HG03025 (cell line): ENCODE data around the gene HCK.
A peak's percentile ranks its signal among the peaks of the same experiment; 100 is the strongest.
"Not testable (repeated sequence)": the region's sequence is repeated elsewhere in the genome, so short reads cannot be mapped to it uniquely, and the experiment has no call there.

ENCODE experiments used
- ATAC-seq: cut with Tn5 transposase; IDR thresholded peaks from one replicate; pipeline ENCODE4 v1.9.1; 2021; ENCODE audit warnings: mild to moderate bottlenecking, moderate library complexity; ENCODE audit not compliant: unreplicated experiment, low FRiP score

HCK gene

GRCh38 chr20:32088759-32089158 is 36.7 kb downstream of the HCK start:
- ATAC-seq: no peak

GRCh38 chr20:32089637-32090362 is 37.8 kb downstream of the HCK start:
- no peak for ATAC-seq

GRCh38 chr20:32091888-32092346 is 39.9 kb downstream of the HCK start:
- no peak for ATAC-seq

- no peak for ATAC-seq
Observed at GRCh38 chr20:32098786-32099185, 46.7 kb downstream of the HCK start.

GRCh38 chr20:32108814-32109391 is 56.9 kb downstream of the HCK start:
- no peak for ATAC-seq

GRCh38 chr20:32109392-32110172 is 57.5 kb downstream of the HCK start, which contains the start of gene TM9SF4:
Gene TM9SF4 (plus strand): TSS chr20:32109714. CDS start chr20:32109741, 27 bp downstream.
- ATAC-seq: peak; percentile 81

- no peak for ATAC-seq
Observed at GRCh38 chr20:32110173-32110704, 58.2 kb downstream of the HCK start.

GRCh38 chr20:32110727-32111126 is 58.7 kb downstream of the HCK start:
- no peak for ATAC-seq

- no peak for ATAC-seq
Observed at GRCh38 chr20:32111156-32111686, 59.2 kb downstream of the HCK start.

GRCh38 chr20:32111753-32112152 is 59.7 kb downstream of the HCK start:
- no peak for ATAC-seq

- no peak for ATAC-seq
Observed at GRCh38 chr20:32112841-32113240, 60.8 kb downstream of the HCK start.

- no peak for ATAC-seq
Observed at GRCh38 chr20:32113591-32114260, 61.7 kb downstream of the HCK start.

GRCh38 chr20:32114305-32114960 is 62.4 kb downstream of the HCK start:
- no peak for ATAC-seq

GRCh38 chr20:32115211-32115767 is 63.2 kb downstream of the HCK start:
- ATAC-seq: no peak

- no peak for ATAC-seq
Observed at GRCh38 chr20:32116079-32116521, 64.1 kb downstream of the HCK start.

- not testable (repeated sequence) for ATAC-seq
Observed at GRCh38 chr20:32116796-32117195, 64.8 kb downstream of the HCK start.

- not testable (repeated sequence) for ATAC-seq
Observed at GRCh38 chr20:32118427-32118826, 66.4 kb downstream of the HCK start.

- ATAC-seq: no peak
Observed at GRCh38 chr20:32119734-32120133, 67.7 kb downstream of the HCK start.

- not testable (repeated sequence) for ATAC-seq
Observed at GRCh38 chr20:32121908-32122307, 69.9 kb downstream of the HCK start.
